CD4-positive, alpha-beta T cell (primary cell): ENCODE results near the gene IL2RA. TPM values are rescaled to one million over a fixed set of nuclear protein-coding genes. Genes with fewer than 3 reads are reported as not detected.
A peak's percentile ranks its signal among the peaks of the same experiment; 100 is the strongest.

ENCODE experiments used
- ATAC-seq: fragments of 200-7000 bp; cut with Tn5 transposase; one replicate; pipeline ENCODE4 v1.10.0; 2022; ENCODE audit warnings: mild to moderate bottlenecking; ENCODE audit not compliant: poor library complexity
- CTCF ChIA-PET: fragments of 350-600 bp; sonication (Branson Sonifier 250); formaldehyde crosslinking; loops from one replicate; lab custom pipeline; 2021; ENCODE audit warnings: antibody characterized with exemption, inconsistent platforms; lab: Charles Lee
- POLR2A ChIA-PET: fragments of 350-600 bp; sonication (Branson Sonifier 250); formaldehyde crosslinking; loops from one replicate; lab custom pipeline; 2021; ENCODE audit warnings: antibody characterized with exemption, inconsistent platforms; lab: Charles Lee
- DNase-seq, 14 experiments: peaks; one replicate each; pipeline ENCODE4 v3.0.0-alpha.2; 2013 to 2020; ENCODE audit warnings: mixed read lengths in 2 of 14
- H3K27ac ChIP-seq, 2 donors: one replicate each; pipeline versions ENCODE4 v1.5.1 to v1.7.0; 2013; ENCODE audit warnings: low read length in 2 of 2, low read depth in 1 of 2, mild to moderate bottlenecking in 1 of 2
- H3K27me3 ChIP-seq, 2 experiments: 1 replicate in 1 of 2; 2 replicates in 1 of 2; pipeline versions ENCODE4 v1.6.1 to v1.7.0; 2013; ENCODE audit warnings: low read length in 2 of 2, control low read depth in 1 of 2, mild to moderate bottlenecking in 1 of 2, moderate library complexity in 1 of 2; ENCODE audit not compliant: insufficient read depth in 2 of 2, control insufficient read depth in 1 of 2
- H3K36me3 ChIP-seq: one replicate; pipeline ENCODE4 v1.6.1; 2013; ENCODE audit warnings: low read length, control low read depth; ENCODE audit not compliant: insufficient read depth
- H3K4me1 ChIP-seq: one replicate; pipeline ENCODE4 v1.6.1; 2013; ENCODE audit warnings: low read length, control low read depth; ENCODE audit not compliant: insufficient read depth
- H3K4me3 ChIP-seq: one replicate; pipeline ENCODE4 v1.5.1; 2013; ENCODE audit warnings: mild to moderate bottlenecking, low read length, moderate library complexity
- H3K9me3 ChIP-seq, 2 experiments: 1 replicate in 1 of 2; 2 replicates in 1 of 2; pipeline versions ENCODE4 v1.6.1 to v1.7.0; 2013; ENCODE audit warnings: low read length in 2 of 2, mild to moderate bottlenecking in 2 of 2, control low read depth in 1 of 2, moderate library complexity in 1 of 2; ENCODE audit not compliant: control insufficient read depth in 1 of 2, insufficient read depth in 1 of 2
- H3K27ac Mint-ChIP-seq: one replicate; pipeline ENCODE4 v1.8.0; 2020; ENCODE audit warnings: mixed read lengths
- H3K27me3 Mint-ChIP-seq: one replicate; pipeline ENCODE4 v1.8.0; 2021; ENCODE audit warnings: mixed read lengths
- H3K36me3 Mint-ChIP-seq: one replicate; pipeline ENCODE4 v1.8.0; 2021; ENCODE audit warnings: low read depth, mixed read lengths
- H3K4me1 Mint-ChIP-seq: one replicate; pipeline ENCODE4 v1.8.0; 2021; ENCODE audit warnings: low read depth, mixed read lengths
- H3K4me3 Mint-ChIP-seq: one replicate; pipeline ENCODE4 v1.8.0; 2020; ENCODE audit warnings: mild to moderate bottlenecking, mixed read lengths
- H3K9me3 Mint-ChIP-seq: one replicate; pipeline ENCODE4 v1.8.0; 2020; ENCODE audit warnings: mixed read lengths
- CTCF ChIP-seq: fragments of 200-600 bp; IDR thresholded peaks from one replicate; pipeline ENCODE4 v1.8.0; 2022; ENCODE audit warnings: antibody characterized with exemption, mild to moderate bottlenecking
- intact Hi-C, 2 experiments: fragments of 100-400 bp; cut with DNase I in 1 of 2; cut with micrococcal nuclease in 1 of 2; formaldehyde crosslinking; loops; one replicate each; pipeline versions ENCODE4 v1.15.1 to v1.9.0; 2023 to 2025; cut with DNase I, micrococcal nuclease
- total RNA-seq, 174 experiments: library from RNA in 2 of 174; stranded (reverse) in 2 of 174; gene quantifications; one replicate each; pipeline ENCODE4 v1.2.3 and lab custom pipeline; 2021 to 2026

The IL2RA gene
- total RNA-seq, 2 experiments from 2014 or later = 4.9 to 5.4 TPM

GRCh38 chr10:6095810-6096570 lies 33.8 kb upstream of the IL2RA start:
- Mint-ChIP-seq H3K27ac (peak overlapping the region; percentile 42), H3K4me1 (peaks cover 66% of the 10 kb centered on the region), H3K9me3 (no peaks in the 10 kb centered on the region), H3K36me3 (peaks cover 49% of the 10 kb centered on the region), H3K4me3 (no peak overlapping the region), H3K27me3 (no peaks in the 10 kb centered on the region)
- H3K27me3 ChIP-seq = no peaks in the 10 kb centered on the region
- H3K27ac ChIP-seq = no peak overlapping the region
- intact Hi-C loops = no loop called here
- no peak for ATAC-seq
- no peak overlapping the region for H3K4me3 ChIP-seq
- ChIA-PET POLR2A (no interaction called here), CTCF (no interaction called here)
- no peak for TF ChIP-seq CTCF
- no peaks in the 10 kb centered on the region for H3K9me3 ChIP-seq
- peaks cover 37% of the 10 kb centered on the region for H3K36me3 ChIP-seq
- H3K4me1 ChIP-seq = peaks cover 26% of the 10 kb centered on the region
- DNase-seq = no peak

- DNase-seq (no peak), ATAC-seq (no peak)
- Mint-ChIP-seq H3K4me1 (peaks cover 81% of the 10 kb centered on the region), H3K27ac (peak overlapping the region; percentile 29), H3K27me3 (no peaks in the 10 kb centered on the region), H3K36me3 (peaks cover 28% of the 10 kb centered on the region), H3K9me3 (no peaks in the 10 kb centered on the region), H3K4me3 (no peak overlapping the region)
- peaks cover 8% of the 10 kb centered on the region for H3K36me3 ChIP-seq
- H3K27ac ChIP-seq = no peak overlapping the region
- H3K4me3 ChIP-seq = no peak overlapping the region
- no peak for TF ChIP-seq CTCF
- ChIA-PET POLR2A (interaction anchor here (0.7 kb wide), 1 partner anchor 44 kb away, joined by 3 read pairs; no protein-coding TSS in a partner anchor), CTCF (no interaction called here)
- no peaks in the 10 kb centered on the region for H3K27me3 ChIP-seq
- intact Hi-C loops = no loop called here
- H3K9me3 ChIP-seq = no peaks in the 10 kb centered on the region
- H3K4me1 ChIP-seq = peaks cover 47% of the 10 kb centered on the region
Observed at GRCh38 chr10:6092731-6093130, 30.6 kb upstream of the IL2RA start.

- Mint-ChIP-seq H3K36me3 (peaks cover 19% of the 10 kb centered on the region), H3K9me3 (no peaks in the 10 kb centered on the region), H3K27me3 (no peaks in the 10 kb centered on the region), H3K27ac (peak overlapping the region; percentile 50), H3K4me3 (peak overlapping the region; percentile 78), H3K4me1 (peaks cover 89% of the 10 kb centered on the region)
- H3K36me3 ChIP-seq = no peaks in the 10 kb centered on the region
- ATAC-seq = no peak
- peak in 1 of 14 experiments; percentile 39 for DNase-seq
- H3K9me3 ChIP-seq = no peaks in the 10 kb centered on the region
- no peaks in the 10 kb centered on the region for H3K27me3 ChIP-seq
- no peak overlapping the region for H3K27ac ChIP-seq
- no peak for TF ChIP-seq CTCF
- H3K4me3 ChIP-seq = no peak overlapping the region
- POLR2A ChIA-PET = interaction anchor here (0.6 to 0.7 kb wide), 2 partner anchors 32 to 463 kb away, joined by 4 read pairs; no protein-coding TSS in a partner anchor
- intact Hi-C loops = no loop called here
- H3K4me1 ChIP-seq = peaks cover 51% of the 10 kb centered on the region
- CTCF ChIA-PET = interaction anchor here (0.7 to 1.0 kb wide), 2 partner anchors 54 to 111 kb away, joined by 4 to 5 read pairs; partner anchors contain the start of gene PFKFB3
Observed at GRCh38 chr10:6091630-6092029, 29.5 kb upstream of the IL2RA start.
